ENCODE measurements around the gene AMZ2.
"Not testable (repeated sequence)": the region's sequence is repeated elsewhere in the genome, so short reads cannot be mapped to it uniquely, and the experiment has no call there.

The AMZ2 gene, protein sequence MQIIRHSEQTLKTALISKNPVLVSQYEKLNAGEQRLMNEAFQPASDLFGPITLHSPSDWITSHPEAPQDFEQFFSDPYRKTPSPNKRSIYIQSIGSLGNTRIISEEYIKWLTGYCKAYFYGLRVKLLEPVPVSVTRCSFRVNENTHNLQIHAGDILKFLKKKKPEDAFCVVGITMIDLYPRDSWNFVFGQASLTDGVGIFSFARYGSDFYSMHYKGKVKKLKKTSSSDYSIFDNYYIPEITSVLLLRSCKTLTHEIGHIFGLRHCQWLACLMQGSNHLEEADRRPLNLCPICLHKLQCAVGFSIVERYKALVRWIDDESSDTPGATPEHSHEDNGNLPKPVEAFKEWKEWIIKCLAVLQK

DNA sequence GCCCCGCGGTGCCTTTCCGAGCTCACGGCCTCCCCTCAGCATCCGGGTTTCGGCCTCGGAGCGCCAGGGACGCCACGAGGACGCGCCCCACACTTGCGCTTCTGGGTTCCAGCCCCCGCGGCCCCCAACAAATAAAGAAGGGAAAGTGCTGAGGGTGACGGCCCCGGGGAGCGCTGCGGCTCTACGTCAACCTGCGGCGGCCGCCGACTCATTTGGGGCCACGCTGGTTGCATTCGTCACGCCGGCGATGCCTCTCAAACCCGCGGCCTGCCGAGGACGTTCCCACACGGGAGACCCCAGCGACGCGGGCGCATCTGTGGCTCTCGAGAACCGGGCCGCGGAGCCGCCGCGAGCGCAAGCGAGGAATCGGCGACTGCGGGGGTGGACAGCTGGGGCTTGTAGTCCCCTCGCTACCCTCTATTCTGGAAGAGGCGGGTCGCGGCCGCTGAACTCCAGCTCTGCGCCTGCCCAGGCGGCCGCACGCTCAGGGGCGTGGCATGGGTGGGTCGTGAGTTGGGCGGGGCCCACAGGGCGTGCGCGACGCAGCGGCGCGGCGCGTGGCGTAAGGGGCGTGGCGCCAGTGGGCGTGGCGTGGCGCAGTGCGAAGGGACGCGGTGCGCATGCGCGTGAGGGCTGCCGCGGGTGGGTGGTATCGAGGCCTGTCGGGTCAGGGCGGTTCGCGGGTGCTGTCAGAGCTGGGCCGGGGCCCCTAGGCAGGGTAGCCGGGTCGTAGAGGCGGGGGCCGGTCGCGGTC lies at the start of gene AMZ2:
AMZ2 (plus strand) TSS at position 599 of the 754 bp plus-strand sequence. CDS start 2,145 bp downstream, outside the sequence.
- DNase-seq = peak; percentile 98

DNA sequence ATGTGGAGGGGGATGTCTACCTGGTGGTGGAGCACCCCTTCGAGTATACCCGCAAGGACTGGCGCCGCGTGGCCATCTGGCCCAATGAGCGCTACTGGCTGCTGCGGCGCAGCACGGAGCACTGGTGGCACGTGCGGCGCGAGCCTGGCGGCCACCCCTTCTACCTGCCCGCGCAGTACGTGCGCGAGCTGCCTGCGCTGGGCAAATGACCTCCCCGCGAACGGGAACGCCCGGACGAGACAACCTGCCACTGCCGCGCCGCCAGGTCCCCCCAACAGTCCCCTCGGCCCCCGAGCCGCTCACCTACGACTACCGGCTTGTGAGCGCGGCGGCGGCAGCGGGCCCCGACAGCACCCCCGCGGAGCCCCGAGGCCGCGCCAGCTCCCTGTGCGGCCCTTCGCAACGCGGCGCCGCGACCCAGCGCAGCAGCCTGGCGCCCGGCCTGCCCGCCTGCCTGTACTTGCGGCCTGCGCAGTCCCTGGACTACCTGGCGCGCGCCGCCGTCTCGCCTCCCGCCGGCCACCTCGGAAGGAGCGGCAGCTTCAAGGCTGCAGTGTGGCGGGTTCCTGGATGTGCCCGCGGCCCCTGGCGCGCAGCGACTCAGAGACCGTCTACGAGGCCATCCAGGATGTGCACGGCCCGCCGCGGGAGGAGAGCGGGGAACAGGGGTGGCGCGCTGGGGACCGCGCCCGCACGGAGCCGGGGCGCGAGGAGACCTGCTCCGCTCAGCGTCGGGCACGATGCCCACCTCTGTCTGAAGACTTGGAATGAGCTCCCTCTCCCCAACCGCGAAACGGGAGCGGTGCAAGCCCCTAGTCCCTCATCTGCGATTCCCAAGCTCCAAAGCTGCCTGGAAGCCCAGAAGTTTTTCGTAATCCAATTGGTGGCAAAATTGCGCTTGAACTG lies 48.7 kb upstream of the AMZ2 start:
- DNase-seq = no peak

DNA sequence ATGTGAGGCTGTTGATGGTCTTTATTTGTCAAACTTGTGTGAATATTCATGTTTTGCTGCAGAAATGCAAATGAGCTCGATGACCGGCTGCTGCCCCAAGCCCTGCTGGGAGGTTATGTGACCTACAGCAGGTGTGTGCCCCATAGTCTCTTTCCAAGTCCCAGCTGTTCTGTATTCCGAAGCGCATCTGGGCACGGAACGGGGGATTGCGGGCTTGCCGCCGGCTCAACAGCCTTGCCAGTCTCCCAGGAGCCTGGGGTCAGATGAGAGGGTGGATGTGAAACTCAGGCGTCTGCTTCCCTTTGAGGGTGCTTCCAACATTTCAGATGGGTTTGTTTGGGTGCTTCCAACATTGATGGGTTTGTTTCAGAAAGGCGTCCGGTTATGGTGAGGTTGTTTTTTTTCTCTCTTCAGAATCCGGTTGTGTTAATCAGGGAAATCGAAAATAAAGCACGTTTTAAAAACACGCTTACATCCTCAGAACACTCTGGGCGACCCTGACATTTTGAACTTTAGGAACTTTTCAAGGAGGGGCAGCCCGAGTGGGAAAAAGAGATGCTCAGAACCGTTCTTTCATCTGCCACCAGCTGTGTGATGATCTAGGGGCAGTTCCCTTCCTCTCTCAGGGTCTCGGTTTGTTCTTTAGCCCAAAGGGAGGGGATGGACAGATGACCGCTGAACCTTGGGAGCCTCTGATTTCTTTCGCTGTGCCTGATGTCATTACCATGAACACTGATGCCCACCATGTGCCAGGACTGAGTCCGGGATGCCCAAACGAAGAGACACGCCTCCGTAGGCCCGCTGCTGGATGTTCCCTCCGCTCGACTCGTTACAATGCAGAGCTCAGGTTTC lies 47.8 kb upstream of the AMZ2 start:
- no peak for DNase-seq

DNA sequence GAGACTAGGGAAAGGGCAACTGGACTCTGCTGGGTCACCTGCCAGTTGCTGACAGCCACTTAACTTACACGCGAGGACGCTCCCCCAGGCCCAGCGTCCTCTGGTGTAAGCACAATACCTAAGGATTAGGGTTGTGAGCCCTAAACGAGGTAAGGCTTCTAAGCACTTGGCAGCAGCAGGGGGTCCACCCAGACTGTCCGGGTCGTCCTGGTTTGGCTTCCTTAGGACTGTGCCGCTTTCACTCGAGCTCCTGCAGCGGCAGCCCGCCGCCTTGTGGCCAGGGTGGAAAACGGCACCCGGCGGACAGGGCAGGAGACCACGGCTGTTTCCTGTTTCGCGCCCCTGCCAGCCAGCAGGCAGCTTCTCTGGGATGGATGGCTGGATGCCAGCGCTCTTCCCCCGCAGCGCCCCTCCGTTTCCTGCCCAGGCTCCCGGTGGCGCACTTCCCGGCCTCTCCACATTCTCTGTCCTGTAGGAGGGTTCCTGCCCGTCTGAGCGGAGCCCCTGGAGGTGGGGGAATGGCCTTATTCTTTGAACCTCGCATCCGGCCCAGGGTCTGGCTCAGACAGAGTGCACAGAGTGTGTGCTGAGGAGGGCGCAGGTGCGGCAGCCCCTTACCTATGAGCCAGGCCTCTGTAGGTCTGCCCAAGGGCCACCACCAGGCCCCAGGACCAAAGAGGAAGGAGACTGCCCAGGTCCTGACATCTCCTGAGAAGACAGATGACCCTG lies 47.0 kb upstream of the AMZ2 start:
- DNase-seq = peak; percentile 76

DNA sequence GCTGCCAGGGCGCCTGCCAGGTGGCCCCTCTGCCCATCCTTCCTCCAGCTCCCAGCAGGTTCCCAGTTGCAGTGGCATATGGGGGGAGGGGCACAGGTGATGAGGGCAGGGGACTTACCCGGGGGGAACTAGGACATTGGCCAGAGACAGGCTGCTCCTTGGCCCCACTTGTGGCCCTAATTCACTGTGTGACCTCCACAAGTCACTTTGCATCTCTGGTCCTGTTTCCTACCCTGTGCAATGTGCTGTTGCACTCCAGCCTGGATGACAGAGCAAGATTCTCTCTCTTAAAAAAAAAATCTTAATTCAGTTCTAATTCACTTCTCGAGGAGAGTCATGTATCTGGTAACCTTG lies 46.4 kb upstream of the AMZ2 start:
- not testable (repeated sequence) for DNase-seq

DNA sequence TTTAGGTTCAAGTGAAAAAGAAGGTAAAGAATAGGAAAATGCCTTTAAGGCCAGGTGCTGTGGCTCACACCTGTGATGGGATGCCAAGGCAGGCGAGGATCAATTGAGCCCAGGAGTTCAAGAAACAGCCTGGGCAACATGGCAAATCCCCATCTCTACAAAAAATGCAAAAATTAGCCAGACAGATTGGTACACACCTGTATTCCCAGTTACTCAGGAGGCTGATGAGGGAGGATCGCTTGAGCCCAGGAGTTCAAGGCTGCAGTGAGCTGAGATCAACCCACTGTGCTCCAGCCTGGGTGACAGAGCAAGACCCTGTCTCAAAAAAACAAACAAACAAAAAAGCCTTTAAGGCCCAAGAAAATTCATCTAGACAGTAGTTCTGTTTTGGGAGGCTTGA lies 45.5 kb upstream of the AMZ2 start:
- DNase-seq = not testable (repeated sequence)

DNA sequence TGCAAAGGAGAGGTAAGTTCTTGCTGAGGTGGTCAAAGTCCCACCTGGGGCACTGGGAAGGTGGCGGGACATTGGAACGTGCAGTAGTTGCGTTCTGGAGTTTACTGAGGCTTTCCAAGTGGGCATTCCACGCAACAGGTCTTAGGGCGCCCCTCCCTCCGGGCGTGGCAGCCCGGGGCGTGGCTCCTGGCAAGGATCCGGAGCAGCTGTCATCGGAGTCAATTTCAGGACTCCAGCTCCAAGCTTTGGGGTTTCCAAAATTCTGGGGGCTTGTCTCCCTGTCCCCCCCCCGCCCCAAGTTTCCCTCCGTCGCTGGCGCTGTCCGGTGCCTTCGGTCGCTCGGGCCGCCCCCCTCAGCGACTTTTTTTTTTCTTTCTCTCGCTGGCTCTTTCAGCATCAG lies 43.1 kb upstream of the AMZ2 start:
- no peak for DNase-seq

DNA sequence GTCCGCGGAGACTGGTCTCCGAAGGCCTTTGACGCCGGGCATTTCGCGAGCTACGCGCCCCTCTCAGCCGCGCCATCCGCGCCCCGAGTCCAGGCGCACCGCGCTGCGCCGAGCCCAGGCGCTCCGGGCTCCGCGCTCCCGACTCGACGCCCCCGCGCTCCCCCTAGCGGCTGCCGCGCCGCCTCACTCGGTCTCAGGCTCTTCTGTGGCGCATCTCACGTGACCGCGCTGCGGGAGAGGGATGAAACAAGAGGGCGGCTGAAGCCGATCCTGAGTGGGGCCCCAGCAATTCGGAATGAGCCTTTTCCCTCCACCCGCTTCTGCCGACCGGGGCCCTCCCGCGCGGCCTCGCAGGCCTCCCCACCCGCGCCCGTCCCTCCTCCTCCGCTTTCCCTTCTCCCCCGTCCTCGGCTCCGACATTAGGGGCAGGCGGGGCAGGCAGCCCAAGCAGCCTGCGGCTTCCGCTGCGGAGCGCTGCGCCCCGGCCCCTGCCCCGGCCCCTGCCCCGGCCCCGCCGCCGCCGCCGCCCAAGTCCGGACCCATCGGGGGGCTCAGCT lies 42.5 kb upstream of the AMZ2 start:
- DNase-seq = peak; percentile 95

DNA sequence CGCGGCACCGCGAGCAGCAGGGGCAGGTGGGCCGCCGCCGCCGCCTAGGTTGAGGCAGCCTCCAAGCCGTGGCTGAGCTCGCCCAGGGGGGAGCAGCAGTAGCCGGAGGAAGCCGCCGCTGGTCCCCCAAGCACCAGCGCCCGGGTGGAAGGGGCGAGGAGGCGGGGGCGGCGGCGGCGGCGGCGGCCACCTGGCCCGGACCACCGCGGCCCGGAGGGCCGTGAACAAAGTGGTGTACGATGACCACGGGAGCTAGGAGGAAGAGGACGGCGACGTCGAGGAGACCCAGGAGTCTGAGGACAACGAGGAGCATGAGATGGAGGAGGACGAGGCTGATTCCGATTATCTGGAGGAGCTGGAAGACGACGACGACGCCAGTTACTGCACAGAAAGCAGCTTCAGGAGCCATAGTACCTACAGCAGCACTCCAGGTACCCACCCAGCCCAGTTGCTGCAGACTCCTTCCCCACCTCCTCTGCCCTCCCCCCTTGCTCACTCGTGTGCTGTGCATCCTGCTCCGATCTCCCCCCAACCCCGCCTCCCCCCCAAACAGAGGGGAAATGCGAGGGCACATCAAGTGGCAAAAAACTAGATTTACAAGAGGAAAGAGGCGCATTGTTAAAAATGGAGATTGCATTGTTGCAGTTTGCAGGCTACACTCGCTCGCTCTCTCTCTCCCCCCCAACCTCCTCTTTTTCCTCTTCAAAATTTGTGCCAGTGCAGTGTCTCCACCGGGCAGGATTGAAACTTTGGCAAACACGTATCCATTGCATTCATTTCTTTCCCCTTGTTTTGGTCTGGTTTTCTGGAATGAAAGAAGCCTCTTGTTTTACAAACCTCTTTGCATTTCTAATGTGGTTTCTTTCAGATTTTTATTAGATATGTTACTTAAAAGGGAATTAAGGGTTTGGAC lies 41.8 kb upstream of the AMZ2 start:
- no peak for DNase-seq

DNA sequence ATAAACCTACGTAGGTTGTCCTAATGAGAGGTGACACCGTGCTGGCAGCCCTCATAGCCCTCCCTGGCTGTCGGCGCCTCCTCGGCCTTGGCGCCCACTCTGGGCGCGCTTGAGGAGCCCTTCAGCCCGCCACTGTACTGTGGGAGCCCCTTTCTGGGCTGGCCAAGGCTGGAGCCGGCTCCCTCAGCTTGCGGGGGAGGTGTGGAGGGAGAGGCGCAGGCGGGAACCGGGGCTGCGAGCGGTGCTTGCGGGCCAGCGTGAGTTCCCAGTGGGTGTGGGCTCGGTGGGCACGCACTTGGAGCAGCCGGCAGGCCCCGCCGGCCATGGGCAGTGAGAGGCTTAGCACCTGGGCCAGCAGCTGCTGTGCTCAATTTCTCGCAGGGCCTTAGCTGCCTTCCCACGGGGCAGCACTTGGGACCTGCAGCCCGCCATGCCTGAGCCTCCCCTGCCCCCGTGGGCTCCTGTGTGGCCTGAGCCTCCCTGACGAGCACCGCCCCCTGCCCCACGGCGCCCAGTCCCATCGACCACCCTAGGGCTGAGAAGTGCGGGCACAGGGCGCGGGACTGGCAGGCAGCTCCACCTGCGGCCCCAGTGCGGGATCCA lies 40.1 kb upstream of the AMZ2 start:
- no peak for DNase-seq

DNA sequence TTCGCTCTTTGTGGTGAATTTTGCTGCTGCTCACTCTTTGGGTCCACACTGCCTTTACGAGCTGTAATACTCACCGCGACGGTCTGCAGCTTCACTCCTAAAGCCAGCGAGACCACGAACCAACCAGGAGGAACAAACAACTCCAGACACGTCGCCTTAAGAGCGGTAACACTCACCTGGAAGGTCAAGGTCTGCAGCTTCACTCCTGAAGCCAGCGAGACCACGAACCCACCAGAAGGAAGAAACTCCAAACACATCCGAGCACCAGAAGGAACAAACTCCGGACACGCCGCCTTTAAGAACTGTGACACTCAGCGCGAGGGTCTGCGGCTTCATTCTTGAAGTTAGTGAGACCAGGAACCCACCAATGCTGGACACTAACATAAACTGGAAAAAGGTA lies 39.2 kb upstream of the AMZ2 start:
- DNase-seq = not testable (repeated sequence)

DNA sequence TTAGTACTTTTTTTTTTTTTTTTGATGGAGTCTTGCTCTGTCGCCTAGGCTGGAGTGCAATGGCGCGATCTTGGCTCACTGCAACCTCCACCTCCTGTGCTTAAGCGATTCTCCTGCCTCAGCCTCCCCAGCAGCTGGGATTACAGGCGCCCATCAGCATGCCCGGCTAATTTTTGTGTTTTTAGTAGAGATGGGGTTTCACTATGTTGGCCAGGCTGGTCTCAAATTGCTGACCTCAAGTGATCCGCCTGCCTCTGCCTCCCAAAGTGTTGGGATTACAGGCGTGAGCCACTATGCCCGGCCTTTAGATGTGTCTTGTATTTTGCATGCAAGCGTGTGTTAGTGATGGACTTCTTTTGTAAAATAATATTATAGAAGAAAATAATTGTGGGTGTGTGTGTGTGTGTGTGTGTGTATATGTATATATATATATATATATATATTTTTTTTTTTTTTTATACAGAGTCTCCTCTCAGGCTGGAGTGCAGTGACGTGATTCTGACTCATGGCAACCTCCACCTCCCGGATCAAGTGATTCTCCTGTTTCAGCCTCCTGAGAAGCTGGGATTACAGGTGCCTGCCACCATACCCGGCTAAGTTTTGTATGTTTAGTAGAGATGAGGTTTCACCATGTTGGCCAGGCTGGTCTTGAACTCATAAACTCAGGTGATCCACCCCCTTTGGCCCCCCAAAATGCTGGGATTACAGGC lies 38.5 kb upstream of the AMZ2 start:
- DNase-seq = not testable (repeated sequence)

DNA sequence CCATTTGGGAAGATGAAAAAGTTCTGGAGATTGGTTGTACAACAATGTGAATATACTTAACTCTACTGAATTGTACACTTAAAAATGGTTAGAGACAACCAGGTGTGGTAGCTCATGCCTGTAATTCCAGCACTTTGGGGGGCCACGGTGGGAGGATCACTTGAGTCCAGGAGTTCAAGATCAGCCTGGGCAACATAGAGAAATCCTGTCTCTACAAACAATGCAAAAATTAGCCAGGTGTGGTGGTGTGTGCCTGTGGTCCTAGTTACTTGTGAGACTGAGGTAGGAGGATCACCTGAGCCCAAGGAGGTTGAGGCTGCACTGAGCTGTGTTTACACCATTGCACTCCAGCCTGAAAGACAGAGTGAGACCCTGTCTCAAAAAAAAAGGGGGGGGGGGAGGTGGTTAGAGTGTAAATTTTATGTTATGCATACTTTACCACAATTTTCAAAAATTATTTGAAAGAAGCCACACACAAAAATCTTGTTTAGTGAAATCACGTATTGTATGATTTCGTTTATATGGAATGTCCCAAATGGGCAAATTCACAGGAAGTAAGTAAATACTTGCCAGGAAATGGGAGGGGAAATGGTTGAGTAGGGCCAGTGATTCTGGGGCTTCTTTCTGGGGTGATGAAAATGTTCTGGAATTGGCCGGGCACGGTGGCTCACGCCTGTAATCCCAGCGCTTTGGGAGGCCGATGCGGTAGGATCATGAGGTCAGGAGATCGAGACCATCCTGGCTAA lies 37.1 kb upstream of the AMZ2 start:
- no peak for DNase-seq

DNA sequence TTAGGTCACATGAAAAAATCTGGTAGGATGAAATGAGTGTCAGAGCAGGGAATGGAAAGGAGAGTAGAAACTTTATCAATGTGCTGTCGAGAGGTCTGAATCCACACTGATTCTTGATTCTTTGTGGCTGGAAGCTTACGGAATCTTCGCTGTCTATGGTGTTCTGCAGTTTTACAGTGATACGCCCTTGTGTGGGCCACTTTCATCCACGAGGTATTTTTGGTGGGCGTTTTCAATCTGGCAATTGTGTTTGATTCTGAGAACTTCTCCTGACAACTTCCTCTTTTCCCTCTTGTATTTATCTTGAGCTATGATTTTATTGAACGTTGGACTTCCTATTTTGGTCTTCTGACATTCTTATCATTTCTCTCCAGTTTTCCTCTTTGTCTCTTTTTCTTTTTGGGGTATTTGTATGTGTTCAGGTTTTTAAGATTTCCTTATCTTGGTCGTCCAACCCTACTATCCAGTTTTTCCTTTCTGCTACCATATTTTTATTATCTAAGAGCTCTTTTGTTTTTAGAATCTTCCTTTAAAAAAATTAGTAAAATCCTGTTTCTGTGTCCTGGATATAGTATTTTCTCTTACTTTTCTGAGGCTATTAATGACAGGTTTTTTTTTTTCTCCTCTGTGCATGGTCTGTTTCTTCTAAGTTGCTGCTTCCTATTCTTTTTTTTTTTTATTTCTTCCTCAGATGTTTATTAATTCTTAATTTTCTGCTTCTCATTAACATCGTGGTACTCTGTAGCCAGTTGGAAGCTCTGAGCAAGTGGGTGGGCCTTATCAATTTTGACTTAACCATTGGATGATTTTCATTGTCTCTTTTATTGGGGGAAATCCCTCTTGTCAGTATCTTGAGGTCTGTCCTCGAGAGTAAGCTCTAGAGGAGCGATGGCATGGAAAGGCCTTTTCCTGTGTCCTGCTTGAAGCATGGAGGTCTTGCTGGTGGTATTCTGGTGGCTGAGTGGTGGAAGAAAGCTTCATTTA lies 34.1 kb upstream of the AMZ2 start:
- DNase-seq = not testable (repeated sequence)

DNA sequence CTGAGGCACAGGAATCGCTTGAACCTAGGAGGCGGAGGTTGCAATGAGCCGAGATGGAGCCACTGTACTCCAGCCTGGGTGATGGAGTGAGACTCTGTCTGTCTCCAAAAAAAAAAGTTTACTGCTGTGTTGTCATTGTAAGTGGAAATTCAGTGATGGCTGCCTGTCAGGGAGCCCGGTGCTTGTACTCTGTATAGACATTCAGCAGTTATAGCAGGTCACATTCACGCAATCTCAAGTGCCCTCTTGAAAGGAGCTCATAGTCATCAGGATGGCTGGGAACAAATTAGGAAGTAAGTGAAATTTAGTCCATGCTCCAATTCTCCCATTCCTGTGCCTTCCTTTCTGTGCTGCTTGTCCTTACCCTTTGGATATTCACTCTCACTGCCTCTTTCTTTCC lies 32.4 kb upstream of the AMZ2 start:
- DNase-seq = not testable (repeated sequence)

DNA sequence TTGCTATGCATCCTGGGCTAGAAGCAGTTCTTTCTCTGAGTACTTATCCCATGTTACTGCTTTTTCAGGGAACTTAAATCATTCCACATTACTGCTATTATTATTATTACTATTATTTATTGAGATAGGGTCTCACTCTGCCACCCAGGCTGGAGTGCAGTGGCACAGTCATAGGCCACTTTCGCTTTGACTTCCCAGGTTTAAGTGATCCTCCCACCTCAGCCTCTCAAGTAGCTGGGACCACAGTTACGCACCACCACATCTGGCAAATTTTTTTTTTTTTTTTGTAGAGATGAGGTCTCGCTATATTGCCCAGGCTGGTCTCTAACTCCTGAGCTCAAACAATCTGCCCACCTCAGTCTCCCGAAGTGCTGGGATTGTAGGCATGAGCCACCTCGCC lies 28.4 kb upstream of the AMZ2 start:
- DNase-seq = not testable (repeated sequence)

DNA sequence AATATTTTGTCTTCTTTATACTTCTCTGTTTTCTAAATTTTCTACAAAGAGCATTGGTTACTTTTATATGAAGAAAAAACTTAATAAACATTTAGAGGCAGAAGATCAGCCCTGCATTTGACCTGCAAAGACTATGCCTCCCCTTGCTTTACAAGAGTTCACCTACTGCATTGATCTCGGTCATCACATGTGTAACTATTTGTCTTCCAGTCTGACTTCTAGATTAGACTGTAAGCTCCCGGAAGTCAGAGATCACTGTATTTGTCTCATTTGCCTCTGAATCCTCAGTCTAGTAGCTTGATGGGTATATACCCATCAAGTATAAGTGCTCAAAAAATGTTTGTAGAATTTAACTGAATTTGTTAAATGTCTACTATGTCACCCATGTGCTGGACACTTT lies 27.7 kb upstream of the AMZ2 start:
- DNase-seq = not testable (repeated sequence)

All from NCI-H774 (cell line).